HepG2 (cell line): Measurements from ENCODE around the gene AMIGO3. TPM values are rescaled to one million over a fixed set of nuclear protein-coding genes. Genes with fewer than 3 reads are reported as not detected.

Experiments
- FOXO4 ChIP-seq: sonication (generic); formaldehyde crosslinking; conservative IDR thresholded peaks from 2 replicates; pipeline ENCODE4 v1.8.1; 2023; ENCODE audit warnings: missing genetic modification reagents
- HBP1 ChIP-seq: IDR thresholded peaks from 2 replicates; pipeline ENCODE4 v1.6.1; 2016; ENCODE audit warnings: low read depth, control low read depth
- HNRNPL ChIP-seq: fragments of 200-400 bp; formaldehyde crosslinking; IDR thresholded peaks from 2 replicates; pipeline ENCODE4 v1.6.1; 2017; ENCODE audit warnings: mild to moderate bottlenecking, low read depth, low read length
- HNRNPLL ChIP-seq: fragments of 200-400 bp; formaldehyde crosslinking; IDR thresholded peaks from 2 replicates; pipeline ENCODE4 v1.6.1; 2017; ENCODE audit warnings: mild to moderate bottlenecking, low read depth, low read length; ENCODE audit not compliant: poor library complexity, severe bottlenecking
- MAFF ChIP-seq: IDR thresholded peaks from 2 replicates; pipeline ENCODE4 v1.6.1; 2011; ENCODE audit warnings: low read depth, low read length, improper control_type of control experiment
- MYNN ChIP-seq: sonication (generic); formaldehyde crosslinking; IDR thresholded peaks from 2 replicates; pipeline ENCODE4 v1.4.0; 2020; ENCODE audit warnings: mild to moderate bottlenecking, low read depth, missing genetic modification reagents
- MYPOP ChIP-seq: sonication (generic); formaldehyde crosslinking; IDR thresholded peaks from 2 replicates; pipeline ENCODE4 v1.8.1; 2023; ENCODE audit warnings: mild to moderate bottlenecking, moderate library complexity, missing genetic modification reagents
- RBM22 ChIP-seq: fragments of 200-400 bp; formaldehyde crosslinking; optimal IDR thresholded peaks from 2 replicates; pipeline ENCODE3; 2017; ENCODE audit warnings: mild to moderate bottlenecking, low read length, moderate library complexity
- SMARCC2 ChIP-seq: fragments of 450-650 bp; IDR thresholded peaks from 2 replicates; pipeline ENCODE4 v1.6.1; 2017; ENCODE audit warnings: antibody characterized with exemption, mild to moderate bottlenecking
- SP5 ChIP-seq: IDR thresholded peaks from 2 replicates; pipeline ENCODE4 v1.6.1; 2016; ENCODE audit warnings: low read depth, borderline replicate concordance
- ZGPAT ChIP-seq: IDR thresholded peaks from 2 replicates; pipeline ENCODE4 v1.6.1; 2016; ENCODE audit warnings: mild to moderate bottlenecking
- ZNF234 ChIP-seq: sonication (generic); formaldehyde crosslinking; conservative IDR thresholded peaks from 2 replicates; pipeline ENCODE4 v1.5.1; 2020; ENCODE audit warnings: mild to moderate bottlenecking, missing genetic modification reagents
- ZNF263 ChIP-seq: sonication (generic); formaldehyde crosslinking; IDR thresholded peaks from 2 replicates; pipeline ENCODE4 v1.4.0; 2020; ENCODE audit warnings: missing genetic modification reagents
- ZNF337 ChIP-seq: sonication (generic); formaldehyde crosslinking; IDR thresholded peaks from 2 replicates; pipeline ENCODE4 v1.5.1; 2020; ENCODE audit warnings: missing genetic modification reagents, low read depth, mild to moderate bottlenecking, borderline replicate concordance
- ZNF512 ChIP-seq: sonication (generic); formaldehyde crosslinking; IDR thresholded peaks from 2 replicates; pipeline ENCODE4 v1.4.0; 2020; ENCODE audit warnings: mild to moderate bottlenecking, missing genetic modification reagents
- ZNF572 ChIP-seq: sonication (generic); formaldehyde crosslinking; IDR thresholded peaks from 2 replicates; pipeline ENCODE4 v1.5.1; 2020; ENCODE audit warnings: mild to moderate bottlenecking, missing genetic modification reagents
- ZNF777 ChIP-seq: sonication (generic); formaldehyde crosslinking; IDR thresholded peaks from 2 replicates; pipeline ENCODE4 v1.4.0; 2020; ENCODE audit warnings: missing genetic modification reagents
- ZNF800 ChIP-seq: sonication (generic); formaldehyde crosslinking; IDR thresholded peaks from 2 replicates; pipeline ENCODE4 v1.4.0; 2020; ENCODE audit warnings: missing genetic modification reagents
- polyA plus RNA-seq, 8 experiments: library from polyadenylated mRNA; depleted of rRNA in 3 of 8; stranded (reverse) in 7 of 8; unstranded in 1 of 8; fragments of >200 nt; fragmentation: Illumina TruSeq in 4 of 8; extraction: Trizol in 4 of 8; gene quantifications; 2 replicates each; pipeline versions ENCODE4 v1.2.1 to v1.2.3, GENCODE V29; 2011 to 2016; ENCODE audit warnings: low read depth in 4 of 8, missing spikeins in 1 of 8, mixed read lengths in 1 of 8; ENCODE audit not compliant: insufficient read depth in 1 of 8
- total RNA-seq, 5 experiments: library from RNA; depleted of rRNA; stranded (reverse); fragments of >200 nt; fragmentation: Illumina TruSeq; extraction: Trizol; gene quantifications; 2 replicates each; pipeline ENCODE4 v1.2.3, GENCODE V29; 2016; ENCODE audit warnings: low read depth in 1 of 5
- TF ChIP-seq, protein P1 (sequence below): sonication (generic); formaldehyde crosslinking; conservative IDR thresholded peaks from 2 replicates; pipeline ENCODE4 v1.4.0; 2020; ENCODE audit warnings: missing genetic modification reagents

AMIGO3 gene
- total and polyA plus RNA-seq, 2 of the 13 experiments (the other 11 are each of a cell fraction or from before 2014, with no cell fraction given) = 0.35 TPM; not detected in 1

GRCh38 chr3:49674497-49674983 lies 44.9 kb downstream of the AMIGO3 start (continued):
- TF ChIP-seq HBP1 (CRISPR knock-in tag) = no peak
- TF ChIP-seq RBM22 = no peak
- TF ChIP-seq ZNF800 (CRISPR knock-in tag) = no peak; the same call in 1 of the 2 replicates
- no peak for TF ChIP-seq ZNF234
- peak; percentile 9 for TF ChIP-seq HNRNPLL
- TF ChIP-seq SP5 (CRISPR knock-in tag) = no peak
- TF ChIP-seq ZNF777 = no peak
- TF ChIP-seq MYNN (CRISPR knock-in tag) = no peak
- no peak for TF ChIP-seq ZNF263 (CRISPR knock-in tag)
- no peak for TF ChIP-seq SMARCC2
- TF ChIP-seq ZNF572 (CRISPR knock-in tag) = no peak
- TF ChIP-seq ZNF512 (CRISPR knock-in tag) = no peak
- no peak for TF ChIP-seq MAFF
- TF ChIP-seq FOXO4 (CRISPR knock-in tag) = no peak
- TF ChIP-seq HNRNPL = no peak
- TF ChIP-seq, protein P1, sequence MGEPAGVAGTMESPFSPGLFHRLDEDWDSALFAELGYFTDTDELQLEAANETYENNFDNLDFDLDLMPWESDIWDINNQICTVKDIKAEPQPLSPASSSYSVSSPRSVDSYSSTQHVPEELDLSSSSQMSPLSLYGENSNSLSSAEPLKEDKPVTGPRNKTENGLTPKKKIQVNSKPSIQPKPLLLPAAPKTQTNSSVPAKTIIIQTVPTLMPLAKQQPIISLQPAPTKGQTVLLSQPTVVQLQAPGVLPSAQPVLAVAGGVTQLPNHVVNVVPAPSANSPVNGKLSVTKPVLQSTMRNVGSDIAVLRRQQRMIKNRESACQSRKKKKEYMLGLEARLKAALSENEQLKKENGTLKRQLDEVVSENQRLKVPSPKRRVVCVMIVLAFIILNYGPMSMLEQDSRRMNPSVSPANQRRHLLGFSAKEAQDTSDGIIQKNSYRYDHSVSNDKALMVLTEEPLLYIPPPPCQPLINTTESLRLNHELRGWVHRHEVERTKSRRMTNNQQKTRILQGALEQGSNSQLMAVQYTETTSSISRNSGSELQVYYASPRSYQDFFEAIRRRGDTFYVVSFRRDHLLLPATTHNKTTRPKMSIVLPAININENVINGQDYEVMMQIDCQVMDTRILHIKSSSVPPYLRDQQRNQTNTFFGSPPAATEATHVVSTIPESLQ (CRISPR knock-in tag) = no peak
- TF ChIP-seq ZNF337 (CRISPR knock-in tag) = no peak
- TF ChIP-seq ZGPAT (CRISPR knock-in tag) = no peak; the same call in 1 of the 2 replicates
- 0 out of 2 replicates have a peak, but pooled peaks have one; percentile 12 for TF ChIP-seq MYPOP (CRISPR knock-in tag)
